HG02588 (cell line): ENCODE measurements around the gene PREB.
"Not testable (repeated sequence)": the region's sequence is repeated elsewhere in the genome, so short reads cannot be mapped to it uniquely, and the experiment has no call there.

Experiments
- ATAC-seq: cut with Tn5 transposase; IDR thresholded peaks from one replicate; pipeline ENCODE4 v1.9.1; 2021; ENCODE audit warnings: mild to moderate bottlenecking, moderate library complexity; ENCODE audit not compliant: unreplicated experiment

PREB gene

GRCh38 chr2:27133905-27134780, at the start of gene PREB:
TSS of gene PREB (minus strand) at chr2:27134636. CDS start at chr2:27134421, 215 bp downstream.
- peak; percentile 84 for ATAC-seq

- ATAC-seq = no peak
Measured at GRCh38 chr2:27184115-27184514, 49.7 kb upstream of the PREB start.

- ATAC-seq = no peak
Measured at GRCh38 chr2:27182346-27182745, 47.9 kb upstream of the PREB start.

GRCh38 chr2:27179344-27180000, 45.0 kb upstream of the PREB start:
- no peak for ATAC-seq

- no peak for ATAC-seq
Measured at GRCh38 chr2:27178469-27178868, 44.0 kb upstream of the PREB start.

GRCh38 chr2:27177441-27178351, 43.3 kb upstream of the PREB start:
- no peak for ATAC-seq

- not testable (repeated sequence) for ATAC-seq
Measured at GRCh38 chr2:27175781-27176180, 41.3 kb upstream of the PREB start.

- ATAC-seq = no peak
Measured at GRCh38 chr2:27175330-27175729, 40.9 kb upstream of the PREB start.

- no peak for ATAC-seq
Measured at GRCh38 chr2:27174638-27175037, 40.2 kb upstream of the PREB start.

- ATAC-seq = no peak
Measured at GRCh38 chr2:27171351-27171848, 37.0 kb upstream of the PREB start.

- ATAC-seq = no peak
Measured at GRCh38 chr2:27170581-27171337, 36.3 kb upstream of the PREB start.

- ATAC-seq = no peak
Measured at GRCh38 chr2:27164960-27165763, 30.7 kb upstream of the PREB start.

- ATAC-seq = no peak
Measured at GRCh38 chr2:27162151-27163121, 28.0 kb upstream of the PREB start.

GRCh38 chr2:27160191-27160590, 25.8 kb upstream of the PREB start:
- no peak for ATAC-seq

- ATAC-seq = no peak
Measured at GRCh38 chr2:27159271-27159670, 24.8 kb upstream of the PREB start.

GRCh38 chr2:27158468-27158867, 24.0 kb upstream of the PREB start:
- no peak for ATAC-seq

GRCh38 chr2:27155069-27155520, 20.7 kb upstream of the PREB start:
- no peak for ATAC-seq

- ATAC-seq = no peak
Measured at GRCh38 chr2:27154488-27154887, 20.1 kb upstream of the PREB start.
